Hair follicular keratinocyte (primary cell): Measurements from ENCODE around the gene ABCE1. TPM values are rescaled to one million over a fixed set of nuclear protein-coding genes. Genes with fewer than 3 reads are reported as not detected.

Source experiments
- total RNA-seq: library from RNA; depleted of rRNA; stranded (reverse); fragments of >200 nt; gene quantifications from 2 replicates; pipeline ENCODE4 v1.2.3, GENCODE V29; 2015

ABCE1 gene
- 113 and 130 TPM in 2 replicates for total RNA-seq

GRCh38 chr4:145097821-145098674, at the start of gene ABCE1, which contains the start of gene ANAPC10:
Gene ABCE1 (plus strand): TSS chr4:145098311. CDS start chr4:145104413, 6,102 bp downstream.
Gene ANAPC10 (minus strand): TSS chr4:145098196. CDS start chr4:145096099, 2,097 bp downstream.

Other genes starting within 250 kb of the ABCE1 start
- 19.1 and 20.2 TPM in 2 replicates for gene ANAPC10, start 115 bp upstream of the ABCE1 start, total RNA-seq
- 14.2 and 16.4 TPM in 2 replicates for gene OTUD4, start 82.3 kb downstream of the ABCE1 start, total RNA-seq